GM19239 (cell line): ENCODE measurements around the gene EEF1G.
"Not testable (repeated sequence)": the region's sequence is repeated elsewhere in the genome, so short reads cannot be mapped to it uniquely, and the experiment has no call there.

ENCODE experiments used
- DNase-seq: peaks from one replicate; pipeline ENCODE4 v3.0.0; 2011; ENCODE audit warnings: low spot score; ENCODE audit not compliant: insufficient read length
- FAIRE-seq: peaks from 2 replicates; lab custom pipeline; 2011; peaks lifted over from hg19 to GRCh38; lab: Jason Lieb, UNC

The EEF1G gene

DNA sequence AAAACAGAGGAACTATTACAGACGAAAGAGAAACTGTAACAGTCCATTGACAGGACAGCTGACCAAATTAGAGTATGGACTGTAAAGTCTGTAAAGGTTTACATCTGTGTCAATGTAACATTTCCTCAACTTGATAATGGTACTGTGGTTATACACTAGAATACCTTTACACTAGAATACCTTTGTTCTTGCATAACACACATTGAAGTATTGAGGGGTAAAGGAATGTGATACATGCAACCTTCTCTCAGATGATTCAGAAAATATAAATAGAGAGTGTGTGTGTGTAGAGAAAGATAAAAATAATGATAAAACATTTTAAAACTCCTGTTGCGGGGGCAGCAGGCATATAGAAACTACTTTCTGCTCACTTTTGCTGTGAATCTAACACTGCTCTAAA is 5.6 kb upstream of the EEF1G start:
- no peak for DNase-seq
- FAIRE-seq, result no peak

DNA sequence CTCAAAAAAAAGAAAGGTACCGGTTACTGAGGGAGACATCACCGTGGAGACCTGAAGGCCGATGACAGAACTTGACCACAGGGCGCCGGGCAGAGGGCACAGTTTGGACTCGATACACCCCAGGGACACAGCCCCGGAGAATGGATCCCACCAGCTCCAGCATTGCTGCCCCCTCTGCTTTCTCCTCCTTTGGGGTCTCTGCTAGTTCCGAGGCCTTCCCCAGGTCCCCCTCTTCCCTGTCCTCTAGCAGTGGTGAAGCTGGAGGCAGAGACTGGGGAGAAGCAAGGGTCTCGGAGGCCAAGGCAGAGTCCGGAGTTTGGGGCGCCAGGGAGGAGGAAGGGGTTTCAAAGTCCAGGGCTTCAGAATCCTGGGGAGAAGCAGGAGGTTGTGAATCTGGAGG is 4.8 kb upstream of the EEF1G start:
- DNase-seq, result no peak
- no peak for FAIRE-seq

DNA sequence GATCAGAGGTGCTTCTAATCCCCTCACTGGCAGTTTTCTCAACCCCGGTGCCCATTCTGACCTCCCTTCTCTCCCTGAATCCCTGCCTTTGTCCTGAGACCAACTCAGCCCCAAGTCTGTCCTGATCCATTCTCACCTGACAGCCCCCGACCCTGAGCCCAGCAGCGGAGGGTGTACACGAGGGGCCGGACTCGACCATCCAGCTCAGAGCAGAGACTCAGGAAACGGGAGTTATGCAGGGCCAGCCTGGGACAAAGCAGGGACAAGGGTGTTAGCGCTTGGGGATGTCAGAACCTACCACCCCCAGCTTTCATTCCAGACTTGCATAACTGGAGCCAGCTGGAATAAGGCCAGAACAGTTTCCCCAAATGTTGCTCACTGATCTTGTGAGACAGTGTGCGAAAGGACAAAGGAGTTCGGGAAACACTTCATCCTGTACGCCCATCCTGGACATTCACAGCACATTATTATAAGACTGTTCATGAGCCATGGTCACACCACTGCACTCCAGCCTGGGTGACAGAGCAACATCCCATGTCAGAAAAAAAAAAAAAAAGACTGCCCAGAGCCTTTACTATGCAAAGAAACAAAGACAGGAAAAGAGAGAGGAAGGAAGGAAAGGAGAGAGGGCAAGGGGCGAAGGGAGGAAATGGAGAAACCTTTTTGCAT is 3.5 kb upstream of the EEF1G start:
- FAIRE-seq, result no peak
- DNase-seq, result no peak

DNA sequence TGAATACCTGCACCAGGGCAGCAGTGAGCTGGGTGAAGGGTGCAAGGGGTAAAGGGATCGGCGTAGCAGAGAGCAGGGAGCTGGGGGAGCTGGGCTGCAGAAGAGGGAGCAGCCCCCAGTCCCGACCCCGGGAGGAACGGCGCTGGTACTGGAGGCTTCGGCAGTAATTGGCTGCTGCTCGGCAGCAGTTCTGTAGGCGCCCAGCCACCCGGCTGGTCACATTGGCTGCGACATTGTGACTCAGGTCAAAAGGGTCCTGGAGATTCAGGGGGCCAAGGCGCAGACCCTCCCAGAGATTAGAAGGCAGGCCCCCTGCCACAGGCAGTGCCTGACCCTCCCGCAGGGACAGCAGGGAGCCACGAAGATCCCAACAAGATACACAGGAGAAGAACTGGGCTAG is 2.1 kb upstream of the EEF1G start:
- FAIRE-seq, result no peak
- no peak for DNase-seq

DNA sequence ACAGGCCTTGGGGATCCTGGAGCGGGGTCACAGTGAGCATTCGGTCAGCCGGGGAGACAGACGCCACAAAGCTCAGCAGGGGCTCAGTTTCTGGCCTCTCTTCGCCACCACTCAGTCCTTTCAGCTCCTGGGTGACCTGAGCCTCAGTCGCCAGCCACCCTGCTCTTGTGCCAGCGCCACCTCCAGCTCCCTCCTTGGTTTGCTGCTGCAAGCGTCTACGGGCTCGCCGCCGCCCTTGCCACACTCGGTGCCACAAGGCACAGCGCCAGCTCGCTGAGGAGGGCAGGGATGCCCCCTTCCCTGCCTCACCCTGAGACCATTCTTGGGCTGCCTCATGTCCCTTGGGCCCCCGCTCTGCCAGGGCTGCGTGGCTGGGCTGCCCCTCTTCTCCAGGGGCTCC is 1.5 kb upstream of the EEF1G start:
- DNase-seq, result no peak
- FAIRE-seq, result no peak

DNA sequence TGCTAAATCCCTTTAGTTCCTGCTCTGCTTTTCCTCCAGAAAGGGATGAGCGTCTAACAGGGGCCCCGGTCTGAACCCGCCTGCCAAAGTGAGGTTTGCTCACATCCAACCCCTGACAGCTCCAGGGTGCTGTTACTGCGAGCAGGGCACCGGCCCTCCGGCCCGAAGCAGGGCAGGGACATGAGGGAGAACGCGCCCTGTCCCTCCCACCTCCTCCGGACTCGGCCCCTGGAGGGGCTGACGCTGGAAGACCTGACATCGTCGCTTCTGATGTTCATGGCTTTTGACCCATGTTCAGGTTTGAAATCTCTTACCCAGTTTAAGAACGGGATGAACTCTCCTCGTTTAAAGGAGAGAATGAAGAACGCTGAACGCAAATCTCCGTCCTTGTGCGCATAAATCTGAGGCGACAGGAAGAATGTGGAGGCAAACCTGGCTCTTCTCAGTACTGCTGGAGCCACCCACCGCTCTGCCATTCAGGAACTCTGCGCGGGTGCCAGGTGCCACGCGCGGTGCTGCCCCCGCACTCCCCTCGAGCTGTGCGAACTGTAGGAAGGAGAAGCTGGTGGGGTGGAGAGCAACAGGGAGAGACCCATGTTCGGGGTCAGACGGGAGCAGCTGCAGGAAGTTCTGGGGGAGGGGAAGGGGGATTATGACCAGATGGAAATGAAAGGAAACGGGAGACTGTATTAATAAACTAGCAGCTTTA is 826 bp upstream of the EEF1G start:
- DNase-seq (peak; percentile 24), FAIRE-seq (peak; percentile 4)

DNA sequence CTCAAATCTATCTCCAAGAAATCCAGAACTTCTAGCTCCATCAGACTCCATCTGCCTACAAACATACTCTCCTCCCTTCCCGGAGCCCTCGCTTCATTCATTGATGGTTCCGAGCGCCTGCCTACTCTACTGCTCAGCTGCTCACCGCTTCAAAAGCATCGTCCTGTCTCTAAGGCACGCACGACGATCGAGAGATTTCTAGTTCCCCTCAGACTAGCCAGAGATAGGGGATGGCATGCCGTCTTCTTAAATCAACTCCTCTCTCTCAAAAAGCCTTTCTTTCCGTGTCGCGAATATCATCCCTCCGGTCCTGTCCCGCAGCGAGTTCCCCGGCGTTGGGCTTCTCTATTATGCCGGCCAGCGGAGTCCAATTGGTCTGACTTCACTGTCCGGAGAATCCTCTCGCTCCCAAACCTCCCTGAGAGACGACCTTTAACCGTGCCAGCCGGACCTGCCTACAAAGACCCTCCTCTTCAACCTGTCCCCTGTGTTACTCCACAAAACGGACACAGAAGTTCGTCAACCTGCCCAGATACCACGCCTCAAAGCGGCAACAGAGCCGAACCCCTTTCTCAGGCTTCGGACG is 592 bp downstream of the EEF1G start:
- no peak for DNase-seq
- no peak for FAIRE-seq

DNA sequence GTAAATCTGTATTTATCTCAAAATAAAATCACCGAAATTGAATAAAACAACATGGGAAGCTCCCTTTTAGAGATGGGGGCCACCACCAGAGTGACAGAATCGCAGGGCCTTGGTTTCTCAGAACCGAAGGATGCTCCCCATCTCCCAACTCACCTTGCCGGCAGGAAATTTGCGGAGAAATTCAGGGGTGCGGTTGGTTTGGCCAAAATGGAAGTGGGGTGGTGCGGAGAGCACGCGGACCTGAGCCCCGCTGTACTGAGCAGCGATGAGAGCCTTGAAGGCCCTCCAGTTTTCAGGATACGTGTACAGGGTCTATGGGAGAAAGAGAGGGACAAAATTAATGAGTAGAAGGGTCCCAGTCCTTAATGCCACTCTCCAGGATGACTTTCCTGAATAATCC is 1.3 kb downstream of the EEF1G start:
- FAIRE-seq (no peak), DNase-seq (no peak)

DNA sequence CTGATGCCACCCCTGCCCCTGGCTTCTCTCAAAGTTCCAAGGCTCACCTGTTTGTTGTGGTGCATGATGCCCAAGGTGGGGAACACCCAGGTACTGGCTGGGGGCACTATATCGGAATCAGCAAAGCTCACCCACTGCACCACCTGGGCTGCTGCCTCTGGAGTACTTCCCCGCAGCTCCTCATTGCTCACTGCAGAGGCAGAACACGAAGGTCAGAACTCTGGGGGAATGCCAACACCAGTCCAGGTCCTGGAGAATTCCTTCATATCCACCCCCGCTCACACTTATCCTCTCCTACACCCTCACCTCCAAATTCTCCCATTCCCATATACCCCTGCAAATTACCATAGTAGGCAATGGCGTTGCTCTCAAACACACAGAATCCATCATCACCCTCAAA is 2.2 kb downstream of the EEF1G start:
- not testable (repeated sequence) for DNase-seq, FAIRE-seq

DNA sequence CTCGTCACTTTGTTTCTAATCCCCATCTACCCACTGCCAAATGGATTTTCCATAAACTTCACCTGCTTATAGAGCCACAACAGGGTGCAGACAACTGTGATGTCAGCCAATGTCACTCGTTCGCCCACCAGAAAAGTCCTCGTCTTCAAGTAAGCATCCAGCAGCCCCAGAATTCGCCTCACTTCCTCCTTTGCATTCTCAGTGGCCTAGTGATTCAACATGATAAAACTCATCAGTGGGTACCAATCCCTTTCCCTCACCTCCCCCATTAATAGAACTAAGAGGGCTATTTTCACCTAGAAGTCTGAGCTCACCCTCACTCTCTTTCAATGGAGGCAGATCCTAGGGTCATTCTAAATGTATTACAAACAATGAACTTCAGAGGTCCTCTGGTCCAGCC is 2.8 kb downstream of the EEF1G start:
- DNase-seq, FAIRE-seq: not testable (repeated sequence)

DNA sequence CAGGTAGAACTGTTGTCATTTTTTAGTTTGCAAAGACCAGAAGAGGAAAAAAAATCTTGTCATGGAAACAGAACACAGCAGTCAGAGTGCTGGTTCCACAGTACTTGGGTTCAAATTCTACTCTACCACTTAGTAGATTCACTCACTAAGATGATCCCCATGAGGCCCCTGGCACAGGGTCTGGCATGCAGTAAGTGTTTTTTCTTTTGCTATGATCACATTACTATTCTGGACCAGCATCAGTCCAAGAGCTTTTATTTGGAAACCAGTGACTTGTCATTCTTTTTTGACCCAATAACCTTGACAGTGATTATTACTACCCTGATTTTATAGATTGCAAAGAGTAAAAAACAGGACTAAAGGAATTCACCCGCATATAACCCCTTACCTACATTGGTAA is 4.1 kb downstream of the EEF1G start:
- no peak for FAIRE-seq

DNA sequence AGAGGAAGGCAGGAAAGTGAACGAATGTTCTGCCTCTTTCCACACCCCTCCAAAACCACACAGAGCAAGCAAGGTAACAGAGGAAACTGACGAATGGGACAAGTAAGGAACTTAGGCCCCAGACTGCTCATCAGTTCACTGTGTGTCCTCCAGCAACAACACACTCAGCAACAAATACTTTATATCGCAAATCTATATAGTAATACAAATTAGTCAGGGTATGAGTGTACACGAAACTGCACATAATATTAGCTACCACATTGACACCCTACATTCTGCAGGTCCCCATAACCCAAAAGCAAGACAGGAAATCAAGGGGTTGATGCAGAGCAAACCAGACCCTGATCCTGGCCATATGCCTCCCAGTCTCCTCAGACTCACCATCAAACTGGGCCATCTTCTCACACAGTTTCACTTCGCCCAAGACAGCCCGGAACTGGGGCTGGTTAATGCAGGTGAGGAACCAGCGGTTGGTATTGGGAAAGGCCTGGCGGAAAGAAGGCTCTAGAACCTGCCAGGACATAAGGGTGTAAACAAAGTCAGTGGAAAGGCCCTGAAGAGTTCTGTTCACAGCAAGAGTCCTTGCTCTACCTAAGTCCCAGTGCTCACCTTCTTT is 6.6 kb downstream of the EEF1G start:
- FAIRE-seq (no peak), DNase-seq (no peak)

More for the DNA sequence above, 4.1 kb downstream of the EEF1G start:
- no peak for DNase-seq

DNA sequence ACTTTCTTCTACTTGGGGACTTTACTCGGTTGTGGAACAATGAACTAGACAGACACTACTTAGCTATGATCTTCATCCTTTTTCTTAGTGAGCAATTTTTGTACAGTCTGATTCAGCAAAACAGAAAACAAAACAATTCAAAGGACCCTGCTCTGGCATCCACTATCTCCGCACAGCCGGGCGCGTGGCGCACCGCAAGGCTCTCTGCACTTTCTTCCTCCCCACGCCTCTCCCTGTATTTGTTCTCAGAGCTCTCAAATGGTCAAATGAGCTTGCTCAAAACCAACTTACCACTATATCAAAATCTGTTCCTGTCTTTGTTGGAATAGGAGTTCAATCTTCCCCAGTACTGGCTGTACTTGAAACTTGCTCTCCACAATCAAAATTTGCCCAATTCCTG is 7.4 kb downstream of the EEF1G start:
- DNase-seq (no peak), FAIRE-seq (no peak)

DNA sequence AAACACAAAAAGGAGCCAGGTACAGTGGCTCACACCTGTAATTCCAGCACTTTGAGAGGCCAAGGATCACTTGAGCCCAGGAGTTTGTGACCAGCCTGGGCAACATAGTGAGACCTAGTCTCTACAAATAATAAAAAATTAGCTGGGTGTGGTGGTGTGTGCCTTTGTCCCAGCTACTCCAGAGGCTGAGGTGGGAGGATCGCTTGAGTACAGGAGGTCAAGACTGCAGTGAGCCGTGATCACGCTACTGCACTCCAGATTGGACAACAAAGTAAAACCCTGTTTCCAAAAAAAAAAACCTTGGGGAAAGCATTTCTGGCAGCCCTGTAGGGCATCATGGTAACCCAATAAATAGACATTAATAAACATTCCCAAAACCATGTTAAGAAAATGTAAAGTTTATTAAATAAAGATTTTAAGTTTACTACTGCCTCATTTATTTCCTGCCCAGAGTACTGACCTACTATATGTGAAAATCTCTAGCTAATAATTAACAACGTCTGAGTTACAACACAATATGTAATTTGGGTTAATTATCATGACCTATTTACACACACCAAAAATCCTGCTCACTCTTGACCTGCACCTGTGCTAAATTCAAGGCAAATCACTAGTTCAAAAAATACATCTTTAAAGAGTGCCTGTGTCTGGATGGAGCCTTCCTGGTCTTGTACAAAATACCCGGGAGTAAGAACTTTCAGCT is 8.4 kb downstream of the EEF1G start:
- no peak for DNase-seq
- FAIRE-seq, result no peak

DNA sequence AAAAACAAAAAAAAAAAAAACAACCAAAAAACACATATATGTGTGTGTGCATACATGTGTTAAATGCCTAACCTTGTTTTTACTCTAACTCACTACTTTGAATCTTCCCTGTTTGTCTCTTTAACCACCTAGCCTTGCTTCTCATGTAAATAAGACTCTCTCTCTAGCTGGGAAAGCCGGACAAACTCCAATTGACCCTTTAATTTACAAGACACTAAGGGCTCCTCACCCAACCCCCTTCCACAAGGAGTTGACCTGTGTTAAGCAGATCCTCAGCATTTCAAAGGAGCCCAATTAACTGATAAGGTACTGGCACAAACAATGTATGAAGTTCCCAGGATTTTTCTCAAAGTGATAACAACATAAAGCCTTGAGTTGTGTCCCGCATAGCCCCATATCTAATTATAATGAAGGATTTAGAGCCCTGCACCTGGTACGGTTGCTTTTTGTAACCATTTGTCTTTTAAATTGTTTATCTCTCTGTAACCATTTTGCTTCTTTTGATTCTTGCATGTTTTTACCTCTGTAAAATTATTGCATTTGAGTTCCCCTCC is 11.9 kb downstream of the EEF1G start:
- FAIRE-seq, DNase-seq: not testable (repeated sequence)

DNA sequence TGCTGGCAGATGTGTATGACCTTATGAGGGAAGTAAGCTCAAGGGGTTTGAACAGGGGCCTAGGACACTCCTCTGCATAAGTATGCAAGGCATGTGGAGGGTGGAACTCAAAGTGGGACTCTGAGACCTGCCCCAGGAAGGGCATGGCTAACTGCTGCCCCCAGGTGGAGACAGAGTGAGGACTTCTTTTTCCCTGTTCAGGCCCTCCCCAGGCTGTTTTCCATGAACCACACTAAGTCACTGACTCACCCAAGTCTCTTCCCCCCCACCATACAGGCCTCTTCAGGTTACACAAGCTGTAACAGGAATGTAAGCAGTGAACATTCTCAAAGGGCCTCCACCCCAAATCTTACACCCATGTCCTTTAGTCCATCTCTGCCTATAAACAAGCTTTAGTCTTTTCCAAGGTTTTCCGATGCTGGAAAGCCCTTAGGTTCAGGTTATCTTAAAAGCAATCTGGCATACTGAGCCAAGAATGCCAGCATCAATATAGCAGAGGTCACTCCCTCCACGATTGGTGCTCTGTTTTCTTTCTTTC is 13.1 kb downstream of the EEF1G start:
- peak; percentile 55 for FAIRE-seq

DNA sequence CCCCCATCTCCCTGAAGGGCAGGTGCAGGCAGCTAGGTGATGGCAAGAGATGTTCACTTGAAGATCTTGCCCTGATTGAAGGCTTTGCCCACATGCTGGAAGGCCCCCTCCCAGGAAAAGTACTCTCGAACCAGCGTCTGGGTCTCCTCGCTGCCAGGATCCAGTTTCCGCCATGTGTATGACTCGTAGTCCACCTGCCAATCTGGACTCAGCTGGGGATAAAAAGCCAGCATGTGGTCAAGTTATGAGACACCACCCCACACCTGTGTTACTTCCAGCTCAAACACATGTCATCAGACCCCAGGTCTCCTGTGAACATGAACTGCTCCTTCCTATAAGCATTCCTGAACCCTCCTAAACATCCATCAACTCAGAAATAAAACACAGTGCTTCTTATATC is 14.1 kb downstream of the EEF1G start:
- not testable (repeated sequence) for DNase-seq, FAIRE-seq

More for the DNA sequence above, 13.1 kb downstream of the EEF1G start:
- DNase-seq, result no peak

DNA sequence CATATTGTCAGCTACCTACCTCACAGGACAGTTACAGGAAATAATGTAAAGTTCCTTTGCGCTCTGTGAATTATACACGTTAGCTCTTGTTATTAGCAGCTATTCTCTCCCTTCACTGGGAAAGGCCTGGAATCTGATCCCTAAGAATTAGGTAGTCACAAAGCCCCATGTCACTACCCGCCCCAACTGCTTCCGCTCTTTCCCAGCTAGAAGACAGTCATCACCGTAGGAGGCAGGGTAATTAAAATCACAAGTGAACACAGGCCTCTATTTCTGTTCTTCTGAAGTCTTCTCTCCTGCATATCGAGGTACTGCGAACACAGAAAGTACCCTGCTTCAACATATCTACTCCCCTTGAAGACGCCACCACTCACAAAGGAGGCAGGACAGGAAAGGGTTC is 14.5 kb downstream of the EEF1G start:
- no peak for FAIRE-seq
- no peak for DNase-seq

DNA sequence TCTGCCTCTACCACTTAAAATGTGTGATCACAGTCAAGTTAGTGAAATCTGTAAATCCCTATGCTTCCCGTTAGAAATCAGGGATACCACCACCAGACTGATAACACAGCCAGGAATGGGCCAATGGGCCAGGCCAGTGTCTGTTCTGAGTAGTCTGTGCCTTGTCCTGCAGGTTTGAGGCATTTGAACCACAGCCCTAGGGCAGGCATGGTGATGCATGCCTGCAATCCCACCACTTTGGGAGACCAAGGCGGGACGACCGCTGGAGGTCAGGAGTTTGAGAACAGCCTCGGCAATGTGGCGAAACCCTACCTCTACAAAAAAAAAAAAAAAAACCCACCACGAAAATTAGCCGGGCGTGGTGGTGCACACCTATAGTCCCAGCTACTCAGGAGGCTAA is 15.0 kb downstream of the EEF1G start:
- no peak for DNase-seq
- FAIRE-seq, result no peak
